Endothelial cell of umbilical vein (primary cell): Measurements from ENCODE around the gene ADGRG3.

Experiments used
- CTCF ChIP-seq, 2 donors: IDR thresholded peaks; 1 replicate in 1 of 2; 2 replicates in 1 of 2; pipeline ENCODE4 v1.5.1; 2011; ENCODE audit warnings: low read length in 2 of 2, mild to moderate bottlenecking in 2 of 2, moderate library complexity in 2 of 2, control low read depth in 1 of 2, inconsistent platforms in 1 of 2, low read depth in 1 of 2; ENCODE audit not compliant: insufficient read depth in 1 of 2; ENCODE audit errors: extremely low read depth in 1 of 2
- JUN ChIP-seq: IDR thresholded peaks from 2 replicates; pipeline ENCODE4 v1.6.1; 2011; ENCODE audit warnings: borderline replicate concordance, low read depth; ENCODE audit not compliant: insufficient read length, insufficient read depth
- POLR2A ChIP-seq: IDR thresholded peaks from 2 replicates; pipeline ENCODE4 v1.6.1; 2012; ENCODE audit warnings: low read depth, mild to moderate bottlenecking, control low read depth, low read length

- TF ChIP-seq CTCF (IDR thresholded peaks at IDR 0.05; ENCODE audit: extremely low read depth in 1 of 2, insufficient read depth in 1 of 2, low read depth in 1 of 2, low read length in 2 of 2) (no peak), JUN (no peak), POLR2A (no peak)
Measured at GRCh38 chr16:57637965-57638364, 30.1 kb upstream of the ADGRG3 start.
